T-cell (primary cell): ENCODE data around the gene SMPD2. TPM values are rescaled to one million over a fixed set of nuclear protein-coding genes. Genes with fewer than 3 reads are reported as not detected.

Experiments used
- ATAC-seq, 4 experiments: fragments of 200-7000 bp in 3 of 4; fragments of 150-1000 bp in 1 of 4; cut with Tn5 transposase; replicated peaks in 1 of 4; 1 replicate in 3 of 4; 2 replicates in 1 of 4; pipeline ENCODE4 v1.10.0; 2021; ENCODE audit warnings: moderate library complexity in 3 of 4, mild to moderate bottlenecking in 2 of 4, moderate number of reproducible peaks in 1 of 4
- CTCF ChIA-PET, 2 donors: fragments of 300-600 bp; sonication (Branson Sonifier 250); formaldehyde crosslinking; loops; one replicate each; lab custom pipeline; 2022; ENCODE audit warnings: antibody characterized with exemption in 2 of 2; lab: Charles Lee
- POLR2A ChIA-PET, 2 donors: fragments of 300-600 bp; sonication (Branson Sonifier 250); formaldehyde crosslinking; loops; one replicate each; lab custom pipeline; 2022; ENCODE audit warnings: antibody characterized with exemption in 2 of 2; lab: Charles Lee
- DNase-seq, 35 experiments: peaks; one replicate each; pipeline versions ENCODE4 v3.0.0 to v3.0.0-alpha.2; 2013 to 2023
- H3K27ac ChIP-seq: one replicate; pipeline ENCODE4 v1.5.1; 2013; ENCODE audit warnings: low read length
- H3K27me3 ChIP-seq, 2 experiments: replicated peaks in 1 of 2; 1 replicate in 1 of 2; 2 replicates in 1 of 2; pipeline versions ENCODE4 v1.6.1 to v1.7.0; 2013; ENCODE audit warnings: low read length in 1 of 2, mixed read lengths in 1 of 2; ENCODE audit not compliant: control insufficient read depth in 2 of 2, insufficient read depth in 2 of 2; ENCODE audit errors: extremely low read depth in 1 of 2
- H3K36me3 ChIP-seq, 2 donors: 1 replicate in 1 of 2; 2 replicates in 1 of 2; pipeline versions ENCODE4 v1.6.1 to v1.7.0; 2013; ENCODE audit warnings: low read length in 1 of 2; ENCODE audit not compliant: control insufficient read depth in 2 of 2, insufficient read depth in 1 of 2; ENCODE audit errors: extremely low read depth in 1 of 2
- H3K4me1 ChIP-seq, 2 experiments: 1 replicate in 1 of 2; 2 replicates in 1 of 2; pipeline versions ENCODE4 v1.6.1 to v1.7.0; 2013; ENCODE audit warnings: low read length in 2 of 2, mixed read lengths in 1 of 2; ENCODE audit not compliant: insufficient read depth in 2 of 2, control insufficient read depth in 1 of 2; ENCODE audit errors: extremely low read depth in 1 of 2
- H3K4me3 ChIP-seq, 2 donors: 1 replicate in 1 of 2; 2 replicates in 1 of 2; pipeline versions ENCODE4 v1.5.1 to v1.7.0; 2013; ENCODE audit warnings: mild to moderate bottlenecking in 2 of 2, low read length in 1 of 2, moderate library complexity in 1 of 2; ENCODE audit not compliant: control insufficient read depth in 1 of 2; ENCODE audit errors: extremely low read depth in 1 of 2
- H3K9me3 ChIP-seq: 2 replicates; pipeline ENCODE4 v1.7.0; 2013
- H3K27ac Mint-ChIP-seq, 2 donors: one replicate each; pipeline ENCODE4 v1.8.0; 2020 to 2021; ENCODE audit warnings: mild to moderate bottlenecking in 2 of 2, mixed read lengths in 2 of 2
- H3K27me3 Mint-ChIP-seq, 2 donors: one replicate each; pipeline ENCODE4 v1.8.0; 2021 to 2022; ENCODE audit warnings: mixed read lengths in 2 of 2
- H3K36me3 Mint-ChIP-seq: one replicate; pipeline ENCODE4 v1.8.0; 2021; ENCODE audit warnings: mixed read lengths
- H3K4me1 Mint-ChIP-seq, 3 donors: one replicate each; pipeline ENCODE4 v1.8.0; 2020 to 2022; ENCODE audit warnings: mixed read lengths in 3 of 3, mild to moderate bottlenecking in 1 of 3
- H3K4me3 Mint-ChIP-seq, 3 donors: one replicate each; pipeline ENCODE4 v1.8.0; 2020 to 2022; ENCODE audit warnings: mild to moderate bottlenecking in 3 of 3, mixed read lengths in 3 of 3, moderate library complexity in 3 of 3
- H3K9me3 Mint-ChIP-seq, 3 donors: one replicate each; pipeline ENCODE4 v1.8.0; 2020 to 2022; ENCODE audit warnings: mixed read lengths in 3 of 3
- WGBS: methylation state at CpG from one replicate; pipeline ENCODE4 v1.1.5; 2013; ENCODE audit warnings: missing lambda C conversion rate; ENCODE audit not compliant: insufficient coverage; 5-methylcytosine and 5-hydroxymethylcytosine counted together
- total RNA-seq, 35 experiments: library from RNA in 6 of 35; stranded (reverse) in 6 of 35; fragments of 120-200 nt in 1 of 35; gene quantifications; one replicate each; pipeline versions ENCODE4 v1.2.1 to v1.2.4 and lab custom pipeline; 2013 to 2026

Gene SMPD2, protein sequence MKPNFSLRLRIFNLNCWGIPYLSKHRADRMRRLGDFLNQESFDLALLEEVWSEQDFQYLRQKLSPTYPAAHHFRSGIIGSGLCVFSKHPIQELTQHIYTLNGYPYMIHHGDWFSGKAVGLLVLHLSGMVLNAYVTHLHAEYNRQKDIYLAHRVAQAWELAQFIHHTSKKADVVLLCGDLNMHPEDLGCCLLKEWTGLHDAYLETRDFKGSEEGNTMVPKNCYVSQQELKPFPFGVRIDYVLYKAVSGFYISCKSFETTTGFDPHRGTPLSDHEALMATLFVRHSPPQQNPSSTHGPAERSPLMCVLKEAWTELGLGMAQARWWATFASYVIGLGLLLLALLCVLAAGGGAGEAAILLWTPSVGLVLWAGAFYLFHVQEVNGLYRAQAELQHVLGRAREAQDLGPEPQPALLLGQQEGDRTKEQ
- total RNA-seq (10 to 100 TPM; 21.1 to 36.7 (median 23.7) TPM), total RNA-seq (lab: John Stamatoyannopoulos, UW) (15.8 to 45.8 (median 27.9) reads per million in 29 experiments)
- total RNA-seq (2013) = 17.7 TPM

DNA sequence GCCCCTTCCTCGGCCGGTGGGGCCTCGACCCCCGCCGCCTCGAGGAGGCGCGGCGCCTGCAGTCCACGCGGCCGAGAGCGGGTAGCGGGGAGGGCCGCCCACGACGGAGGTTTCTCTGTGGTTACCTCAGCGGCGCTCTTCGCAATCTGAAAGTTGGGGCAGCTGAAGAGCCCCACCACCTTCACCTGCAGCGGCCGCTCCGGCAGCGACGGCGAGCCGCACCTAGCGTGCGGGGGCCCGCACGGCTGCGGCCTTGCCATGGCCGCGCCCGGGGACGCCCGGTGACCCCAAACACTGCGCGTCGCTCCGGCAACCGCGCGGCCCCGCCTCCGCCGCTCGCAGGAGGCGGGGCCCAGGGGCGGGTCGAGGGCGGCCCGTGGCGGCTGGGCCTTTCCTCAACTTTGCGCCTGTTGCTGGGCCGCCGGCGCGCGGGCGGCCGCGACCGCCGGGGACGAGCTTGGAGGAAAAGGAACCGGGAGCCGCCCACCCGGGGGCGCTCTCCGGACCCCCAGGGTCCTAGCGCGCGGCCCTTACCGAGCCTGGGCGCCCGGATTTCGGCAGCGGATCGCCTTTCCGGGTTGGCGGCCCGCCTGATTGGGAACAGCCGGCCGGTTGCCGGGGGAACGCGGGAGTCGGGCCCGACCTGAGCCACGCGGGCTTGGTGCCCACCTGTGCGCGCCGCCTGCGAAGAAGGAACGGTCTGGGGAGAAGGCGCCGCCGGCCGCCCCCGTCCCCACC, at the start of gene SMPD2, which contains the start of gene PPIL6:
Gene SMPD2, plus strand, starts transcription at position 394 of the 738 bp plus-strand sequence. CDS start 398 bp downstream, outside the sequence.
Gene PPIL6, minus strand, starts transcription at position 298 of the 738 bp plus-strand sequence. Its CDS starts 38 bp downstream, at position 260.
- POLR2A ChIA-PET = interaction anchor here (0.6 to 1.8 kb wide), 7 partner anchors 10 to 590 kb away, joined by 3 to 16 read pairs (median 6); partner anchors contain the start of gene CD164 (in 1 of the 2)
- Histone ChIP-seq H3K27me3 (no peaks in the 10 kb centered on the region), H3K4me3 (peak within 1 kb of the TSS; percentile 59 to 77), H3K27ac (peak within 1 kb of the TSS; percentile 68), H3K9me3 (no peaks in the 10 kb centered on the region), H3K36me3 (peaks cover 6 to 23% of the 10 kb centered on the region in 2 donors), H3K4me1 (peaks cover 4 to 31% of the 10 kb centered on the region in 2 experiments)
- no peaks in the 10 kb centered on the region for H3K27me3 Mint-ChIP-seq
- H3K4me3 Mint-ChIP-seq = peak within 1 kb of the TSS; percentile 89 to 94 (median 92)
- H3K4me1 Mint-ChIP-seq = peaks cover 26 to 33% (median 27%) of the 10 kb centered on the region in 3 donors
- ATAC-seq (peak; percentile 85 to 90 (median 86)), DNase-seq (peak; percentile 43 to 88 (median 62))
- H3K9me3 Mint-ChIP-seq = no peaks in the 10 kb centered on the region
- H3K27ac Mint-ChIP-seq = peak within 1 kb of the TSS; percentile 90 to 92
- CTCF ChIA-PET = interaction anchor here (0.9 to 4.1 kb wide), 7 partner anchors 13 to 599 kb away, joined by 3 to 20 read pairs (median 3); partner anchors contain the start of genes CD164 (in 1 of the 2) and MICAL1 (in 1 of the 2)
- peaks cover 8% of the 10 kb centered on the region for H3K36me3 Mint-ChIP-seq
- WGBS = under 1% methylated on average over 102 of the region's 102 CpGs

DNA sequence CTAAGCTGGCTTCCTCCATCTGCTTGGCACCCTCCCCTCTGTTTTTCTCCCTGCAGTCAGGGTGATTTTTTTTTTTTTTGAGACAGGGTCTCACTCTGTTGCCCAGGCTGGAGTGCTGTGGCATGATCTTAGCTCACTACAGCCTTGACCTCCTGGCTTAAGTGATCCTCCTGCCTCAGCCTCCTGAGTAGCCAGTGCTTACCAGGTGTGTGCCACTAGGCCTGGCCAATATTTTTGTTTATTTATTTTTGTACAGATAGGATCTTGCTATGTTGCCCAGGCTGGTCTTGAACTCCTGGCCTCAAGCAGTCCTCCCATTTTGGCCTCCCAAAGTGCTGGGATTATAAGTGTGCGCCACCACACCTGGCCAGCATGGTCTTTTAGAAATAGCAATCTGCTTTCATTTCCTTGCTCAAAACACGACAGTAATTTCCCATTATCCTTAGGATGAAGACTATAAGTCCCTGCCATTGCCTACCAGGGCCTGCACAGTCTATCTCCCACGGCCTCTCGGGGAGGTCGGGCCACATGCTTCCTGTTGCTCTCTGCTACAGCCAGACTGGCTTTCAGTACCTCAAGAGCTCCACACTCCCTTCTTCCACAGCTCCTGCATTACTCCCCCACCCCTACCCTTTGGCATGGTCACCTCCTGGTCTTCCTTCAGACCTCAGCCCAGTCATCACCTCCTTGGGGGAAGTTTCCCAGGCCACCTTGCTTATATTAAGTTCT, 47.2 kb upstream of the SMPD2 start:
- Histone ChIP-seq H3K27me3 (peaks cover 0 to 3% of the 10 kb centered on the region in 2 experiments), H3K9me3 (no peaks in the 10 kb centered on the region), H3K4me3 (no peak overlapping the region), H3K36me3 (no peaks in the 10 kb centered on the region), H3K4me1 (no peaks in the 10 kb centered on the region), H3K27ac (no peak overlapping the region)
- Mint-ChIP-seq H3K27me3 (no peaks in the 10 kb centered on the region), H3K4me3 (no peak overlapping the region), H3K9me3 (no peaks in the 10 kb centered on the region), H3K4me1 (peaks cover 5 to 9% (median 8%) of the 10 kb centered on the region in 3 donors), H3K36me3 (no peaks in the 10 kb centered on the region), H3K27ac (no peak overlapping the region)
- ChIA-PET POLR2A (interaction anchor here in 1 of 2 donors (0.7 kb wide), 1 partner anchor 869 kb away, joined by 3 read pairs; no protein-coding TSS in a partner anchor), CTCF (interaction anchor here (0.7 to 1.2 kb wide), 3 partner anchors 9 to 42 kb away, joined by 4 to 6 read pairs (median 4); no protein-coding TSS in a partner anchor)
- WGBS = 80% methylated on average over 2 of the region's 5 CpGs
- DNase-seq = no peak
- ATAC-seq = no peak

DNA sequence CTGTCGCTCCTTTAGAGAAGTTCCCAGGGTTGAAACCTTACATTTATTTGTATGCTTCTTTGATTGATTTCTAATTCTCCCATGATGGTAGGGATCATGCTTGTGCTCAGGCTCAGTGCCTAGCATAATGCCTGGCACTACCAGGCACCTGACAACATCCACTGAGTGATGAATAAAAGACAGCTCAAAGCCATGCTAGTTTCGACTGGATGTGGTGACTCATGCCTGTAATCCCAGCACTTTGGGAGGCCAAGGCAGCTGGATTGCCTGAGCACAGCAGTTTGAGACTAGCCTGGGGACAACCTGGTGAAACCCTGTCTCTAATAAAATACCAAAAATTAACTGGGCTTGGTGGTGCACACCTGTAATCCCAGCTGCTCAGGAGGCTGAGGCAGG, 46.6 kb upstream of the SMPD2 start:
- Mint-ChIP-seq H3K4me1 (peaks cover 5 to 9% (median 8%) of the 10 kb centered on the region in 3 donors), H3K4me3 (no peak overlapping the region), H3K9me3 (no peaks in the 10 kb centered on the region), H3K27ac (no peak overlapping the region), H3K27me3 (no peaks in the 10 kb centered on the region), H3K36me3 (no peaks in the 10 kb centered on the region)
- H3K27ac ChIP-seq = no peak overlapping the region
- WGBS = 73% methylated on average over 1 of the region's 2 CpGs
- H3K9me3 ChIP-seq = no peaks in the 10 kb centered on the region
- H3K4me1 ChIP-seq = no peaks in the 10 kb centered on the region
- DNase-seq (no peak), ATAC-seq (no peak)
- H3K4me3 ChIP-seq = no peak overlapping the region
- ChIA-PET CTCF (interaction anchor here (0.7 to 1.2 kb wide), 2 partner anchors 9 to 15 kb away, joined by 4 read pairs; no protein-coding TSS in a partner anchor), POLR2A (no interaction called here)
- no peaks in the 10 kb centered on the region for H3K36me3 ChIP-seq
- H3K27me3 ChIP-seq = peaks cover 0 to 3% of the 10 kb centered on the region in 2 experiments

DNA sequence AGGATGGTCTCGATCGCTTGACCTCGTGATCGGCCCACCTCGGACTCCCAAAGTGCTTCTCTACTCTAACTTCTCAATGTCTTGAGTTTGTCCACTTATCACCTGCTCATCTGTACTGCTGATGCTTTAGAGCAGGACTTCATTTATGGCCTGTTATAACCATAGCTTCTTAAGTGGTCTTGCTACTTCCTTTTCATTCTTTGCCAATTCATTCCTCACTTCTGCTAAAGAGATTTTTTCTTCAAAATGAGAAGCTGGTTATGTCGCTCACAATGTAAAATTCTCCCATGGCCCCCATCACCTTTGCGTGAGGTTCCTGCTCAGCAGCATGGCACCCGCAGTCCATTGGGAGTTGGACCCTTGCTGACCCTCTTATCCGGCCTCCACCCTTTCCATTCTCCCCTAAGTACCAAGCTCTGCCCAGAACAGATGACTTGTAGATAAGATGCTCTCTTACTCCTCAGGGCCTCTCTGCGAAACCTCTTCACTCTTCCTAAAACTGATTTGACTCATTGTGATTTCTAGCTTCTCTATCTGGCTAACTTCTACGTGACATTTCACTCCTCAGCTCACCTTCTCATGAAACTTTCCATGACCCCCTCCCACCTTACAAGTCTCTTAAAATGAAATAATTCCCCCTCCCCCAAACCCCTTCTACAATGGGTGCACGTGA, 44.3 kb upstream of the SMPD2 start:
- Mint-ChIP-seq H3K27ac (no peak overlapping the region), H3K27me3 (no peaks in the 10 kb centered on the region), H3K4me3 (no peak overlapping the region), H3K9me3 (no peaks in the 10 kb centered on the region), H3K4me1 (peaks cover 0 to 2% (median 0%) of the 10 kb centered on the region in 3 donors), H3K36me3 (no peaks in the 10 kb centered on the region)
- ChIA-PET POLR2A (interaction anchor here in 1 of 2 donors (0.6 kb wide), 2 partner anchors 20 to 25 kb away, joined by 3 to 8 read pairs; no protein-coding TSS in a partner anchor), CTCF (interaction anchor here in 1 of 2 donors (0.5 to 1.0 kb wide), 5 partner anchors 13 to 1674 kb away, joined by 3 to 6 read pairs (median 3); no protein-coding TSS in a partner anchor)
- WGBS = 77% methylated on average over 5 of the region's 12 CpGs
- no peaks in the 10 kb centered on the region for H3K36me3 ChIP-seq
- H3K27me3 ChIP-seq = peaks cover 0 to 3% of the 10 kb centered on the region in 2 experiments
- no peaks in the 10 kb centered on the region for H3K9me3 ChIP-seq
- ATAC-seq (no peak), DNase-seq (no peak)
- no peaks in the 10 kb centered on the region for H3K4me1 ChIP-seq
- H3K27ac ChIP-seq = no peak overlapping the region
- no peak overlapping the region for H3K4me3 ChIP-seq

DNA sequence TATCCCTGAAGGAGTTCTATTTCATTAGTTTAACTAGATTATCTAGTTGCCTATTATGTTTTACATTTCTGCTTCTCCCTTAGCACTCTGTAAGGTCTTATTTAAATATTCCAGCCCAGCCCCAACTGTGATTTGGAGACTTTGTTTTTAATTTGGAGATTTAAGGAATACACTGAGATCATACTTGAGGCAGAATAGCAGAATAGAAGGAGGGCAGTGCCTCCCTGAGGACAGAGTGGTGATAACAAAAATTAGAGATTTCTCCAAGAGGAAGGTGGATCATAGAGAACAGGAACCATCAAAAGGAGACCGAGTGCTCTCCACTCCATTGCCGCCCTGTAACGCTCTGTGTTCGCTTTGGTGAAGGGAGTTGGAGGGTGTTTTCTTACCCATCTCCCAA, 43.5 kb upstream of the SMPD2 start:
- WGBS = no CpG with 5 or more reads among the region's 4 CpGs
- Histone ChIP-seq H3K4me3 (no peak overlapping the region), H3K9me3 (no peaks in the 10 kb centered on the region), H3K36me3 (no peaks in the 10 kb centered on the region), H3K4me1 (no peaks in the 10 kb centered on the region), H3K27me3 (peaks cover 0 to 3% of the 10 kb centered on the region in 2 experiments), H3K27ac (no peak overlapping the region)
- POLR2A ChIA-PET = interaction anchor here in 1 of 2 donors (0.6 to 0.7 kb wide), 2 partner anchors 26 to 531 kb away, joined by 3 to 12 read pairs; no protein-coding TSS in a partner anchor
- H3K9me3 Mint-ChIP-seq = no peaks in the 10 kb centered on the region
- H3K4me3 Mint-ChIP-seq = no peak overlapping the region
- no peaks in the 10 kb centered on the region for H3K27me3 Mint-ChIP-seq
- CTCF ChIA-PET = interaction anchor here in 1 of 2 donors (0.8 to 1.0 kb wide), 2 partner anchors 14 kb away, joined by 3 to 4 read pairs; no protein-coding TSS in a partner anchor
- ATAC-seq = no peak
- no peaks in the 10 kb centered on the region for H3K4me1 Mint-ChIP-seq
- no peak overlapping the region for H3K27ac Mint-ChIP-seq
- no peak for DNase-seq
- H3K36me3 Mint-ChIP-seq = no peaks in the 10 kb centered on the region
